ENCODE results near the gene ABCD4. TPM values are rescaled to one million over a fixed set of nuclear protein-coding genes. Genes with fewer than 3 reads are reported as not detected.
"Not testable (repeated sequence)": the region's sequence is repeated elsewhere in the genome, so short reads cannot be mapped to it uniquely, and the experiment has no call there.

ABCD4 gene
- total and polyA plus RNA-seq, 2 donors = 30.6 to 36.0 TPM

DNA sequence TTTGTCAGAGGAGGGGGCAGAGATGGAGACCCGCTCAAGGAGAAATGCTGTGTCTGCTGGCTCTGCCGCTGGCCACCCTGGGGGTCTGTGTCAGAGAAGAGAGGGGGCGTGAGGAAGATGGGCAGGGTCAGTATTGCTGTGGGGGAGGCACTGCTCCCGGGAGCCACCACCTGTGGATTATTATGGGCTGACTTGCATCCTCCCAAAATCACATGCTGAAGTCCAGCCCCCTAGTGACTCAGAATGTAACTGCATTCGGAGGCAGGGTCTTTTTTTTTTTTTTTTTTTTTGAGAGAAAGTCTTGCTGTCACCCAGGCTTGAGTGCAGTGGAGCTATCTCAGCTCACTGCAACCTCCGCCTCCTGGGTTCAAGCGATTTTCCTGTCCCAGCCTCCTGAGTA, 12.3 kb downstream of the ABCD4 start:
- Histone ChIP-seq H3K4me3 (ENCODE audit: low read depth, low read length) (no peak overlapping the region), H3K4me1 (ENCODE audit: insufficient read depth) (no peaks in the 10 kb centered on the region), H3K36me3 (ENCODE audit: insufficient read depth) (peaks cover 7% of the 10 kb centered on the region), H3K27ac (ENCODE audit: low read depth) (no peak overlapping the region)
- WGBS = 74% methylated on average over 7 of the region's 7 CpGs
- DNase-seq (ENCODE audit: extremely low spot score) = no peak

- no peak for DNase-seq (ENCODE audit: extremely low spot score)
- H3K36me3 ChIP-seq (ENCODE audit: insufficient read depth) = peaks cover 7% of the 10 kb centered on the region
- H3K4me3 ChIP-seq (ENCODE audit: low read depth, low read length) = no peak overlapping the region
- H3K27ac ChIP-seq (ENCODE audit: low read depth) = no peak overlapping the region
- WGBS = 81% methylated on average over 5 of the region's 5 CpGs
- no peaks in the 10 kb centered on the region for H3K4me1 ChIP-seq (ENCODE audit: insufficient read depth)
Measured at GRCh38 chr14:74289801-74290200, 12.9 kb downstream of the ABCD4 start.

DNA sequence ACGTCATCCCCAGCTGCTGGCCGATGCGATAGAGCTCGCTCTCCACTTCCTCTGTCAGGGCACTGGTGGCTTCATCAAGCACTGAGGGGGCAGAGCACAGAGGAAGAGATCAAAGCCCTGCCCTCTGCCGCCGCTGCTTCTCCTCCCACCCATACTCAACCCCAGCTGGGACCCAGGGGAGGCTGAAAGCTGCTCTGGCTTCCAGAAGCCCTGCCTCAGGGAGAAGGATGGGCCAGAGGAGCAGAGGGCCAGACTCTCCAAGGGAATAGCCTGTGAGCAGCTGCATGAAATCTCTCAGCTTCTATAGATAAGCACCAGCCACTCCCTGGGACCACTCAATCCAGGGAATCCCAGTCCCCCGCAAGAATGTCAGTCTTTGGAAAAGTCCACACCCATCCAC, 16.0 kb downstream of the ABCD4 start:
- Histone ChIP-seq H3K4me3 (ENCODE audit: low read depth, low read length) (no peak overlapping the region), H3K27ac (ENCODE audit: low read depth) (no peak overlapping the region), H3K4me1 (ENCODE audit: insufficient read depth) (no peaks in the 10 kb centered on the region), H3K36me3 (ENCODE audit: insufficient read depth) (peaks cover 3% of the 10 kb centered on the region)
- WGBS = 90% methylated on average over 7 of the region's 7 CpGs
- DNase-seq (ENCODE audit: extremely low spot score) = no peak

DNA sequence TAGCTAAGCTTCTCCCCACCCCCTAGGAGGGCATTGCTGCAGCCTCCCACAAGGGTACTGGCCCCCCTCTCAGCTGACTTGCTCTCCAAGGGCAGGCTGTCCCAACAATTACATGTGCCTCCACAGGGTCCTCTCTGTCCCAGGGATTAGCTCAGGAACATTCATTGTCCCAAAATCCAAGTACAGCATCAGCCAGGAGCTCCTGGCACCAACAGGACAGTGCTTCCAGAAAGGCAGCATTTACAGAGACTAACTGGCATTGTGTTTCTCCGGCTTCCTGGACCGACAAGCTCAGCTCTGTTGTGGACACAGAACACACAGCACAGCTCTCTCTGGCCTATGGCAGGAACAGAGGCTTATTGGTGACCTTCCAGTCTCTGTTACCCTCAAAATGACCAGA, 21.7 kb downstream of the ABCD4 start:
- WGBS = 97% methylated on average over 2 of the region's 2 CpGs
- no peaks in the 10 kb centered on the region for H3K36me3 ChIP-seq (ENCODE audit: insufficient read depth)
- no peak overlapping the region for H3K27ac ChIP-seq (ENCODE audit: low read depth)
- no peak for DNase-seq (ENCODE audit: extremely low spot score)
- no peak overlapping the region for H3K4me3 ChIP-seq (ENCODE audit: low read depth, low read length)
- H3K4me1 ChIP-seq (ENCODE audit: insufficient read depth) = no peaks in the 10 kb centered on the region

DNA sequence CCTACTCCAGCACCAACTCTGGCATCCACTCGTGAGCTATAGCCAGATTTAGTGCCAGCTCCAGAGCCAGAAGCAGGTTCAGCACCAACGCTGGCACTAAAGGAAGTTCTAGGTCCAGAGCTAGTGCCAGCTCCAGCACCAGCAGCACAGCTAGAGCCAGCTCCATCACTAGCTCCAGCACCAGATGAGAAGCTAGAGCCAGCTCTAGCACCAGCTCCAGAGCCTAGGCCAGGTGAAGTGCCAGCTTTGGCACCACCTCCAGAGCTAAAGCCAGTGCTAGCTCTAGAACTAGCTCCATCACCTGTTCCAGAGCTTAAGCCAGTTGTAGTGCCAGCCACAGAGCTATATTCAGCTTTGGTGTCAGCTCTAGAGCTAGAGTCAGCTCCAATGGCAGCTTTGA, 24.7 kb downstream of the ABCD4 start:
- no peak for DNase-seq (ENCODE audit: extremely low spot score)
- no peaks in the 10 kb centered on the region for H3K36me3 ChIP-seq (ENCODE audit: insufficient read depth)
- no peak overlapping the region for H3K27ac ChIP-seq (ENCODE audit: low read depth)
- no peaks in the 10 kb centered on the region for H3K4me1 ChIP-seq (ENCODE audit: insufficient read depth)
- no peak overlapping the region for H3K4me3 ChIP-seq (ENCODE audit: low read depth, low read length)
- WGBS = 85% methylated on average over 2 of the region's 2 CpGs

- H3K4me3 ChIP-seq (ENCODE audit: low read depth, low read length) = no peak overlapping the region
- 54% methylated on average over 6 of the region's 6 CpGs for whole genome bisulfite sequencing
- DNase-seq (ENCODE audit: extremely low spot score) = no peak
- no peaks in the 10 kb centered on the region for H3K36me3 ChIP-seq (ENCODE audit: insufficient read depth)
- H3K27ac ChIP-seq (ENCODE audit: low read depth) = no peak overlapping the region
- H3K4me1 ChIP-seq (ENCODE audit: insufficient read depth) = no peaks in the 10 kb centered on the region
Measured at GRCh38 chr14:74275241-74275841, 27.4 kb downstream of the ABCD4 start.

DNA sequence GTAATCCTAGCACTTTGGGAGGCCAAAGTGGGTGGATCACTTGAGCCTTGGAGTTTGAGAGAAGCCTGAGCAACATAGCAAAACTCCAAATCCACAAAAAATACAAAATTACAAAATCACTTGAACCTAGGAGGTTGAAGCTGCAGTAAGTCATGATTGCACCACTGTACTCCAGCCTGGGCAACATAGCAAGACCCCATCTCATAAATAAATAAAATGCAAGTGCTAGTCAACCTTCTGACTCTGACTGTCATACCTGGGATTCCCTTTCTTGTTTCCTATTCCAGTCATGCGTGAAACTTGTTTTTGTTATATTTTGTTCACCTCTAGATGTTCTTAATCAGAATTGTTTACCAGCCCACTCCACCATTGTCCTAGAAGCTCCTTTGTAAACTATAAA, 31.4 kb downstream of the ABCD4 start:
- Histone ChIP-seq H3K4me3 (ENCODE audit: low read depth, low read length) (no peak overlapping the region), H3K27ac (ENCODE audit: low read depth) (no peak overlapping the region), H3K4me1 (ENCODE audit: insufficient read depth) (no peaks in the 10 kb centered on the region), H3K36me3 (ENCODE audit: insufficient read depth) (no peaks in the 10 kb centered on the region)
- DNase-seq (ENCODE audit: extremely low spot score) = no peak
- 43% methylated on average over 1 of the region's 1 CpG for WGBS

- not testable (repeated sequence) for H3K4me1 ChIP-seq (ENCODE audit: insufficient read depth); DNase-seq (ENCODE audit: extremely low spot score)
Measured at GRCh38 chr14:74270382-74271177, 32.2 kb downstream of the ABCD4 start.

GRCh38 chr14:74267588-74267987, 35.1 kb downstream of the ABCD4 start:
- H3K36me3 ChIP-seq (ENCODE audit: insufficient read depth) = no peaks in the 10 kb centered on the region
- no peak overlapping the region for H3K27ac ChIP-seq (ENCODE audit: low read depth)
- H3K4me3 ChIP-seq (ENCODE audit: low read depth, low read length) = no peak overlapping the region
- no peaks in the 10 kb centered on the region for H3K4me1 ChIP-seq (ENCODE audit: insufficient read depth)
- no peak for DNase-seq (ENCODE audit: extremely low spot score)
- WGBS = 60% methylated on average over 3 of the region's 3 CpGs

More at GRCh38 chr14:74270382-74271177, 32.2 kb downstream of the ABCD4 start:
- H3K4me3 ChIP-seq (ENCODE audit: low read depth, low read length); H3K27ac ChIP-seq (ENCODE audit: low read depth); H3K36me3 ChIP-seq (ENCODE audit: insufficient read depth): not testable (repeated sequence)
- 63% methylated on average over 14 of the region's 14 CpGs for WGBS

DNA sequence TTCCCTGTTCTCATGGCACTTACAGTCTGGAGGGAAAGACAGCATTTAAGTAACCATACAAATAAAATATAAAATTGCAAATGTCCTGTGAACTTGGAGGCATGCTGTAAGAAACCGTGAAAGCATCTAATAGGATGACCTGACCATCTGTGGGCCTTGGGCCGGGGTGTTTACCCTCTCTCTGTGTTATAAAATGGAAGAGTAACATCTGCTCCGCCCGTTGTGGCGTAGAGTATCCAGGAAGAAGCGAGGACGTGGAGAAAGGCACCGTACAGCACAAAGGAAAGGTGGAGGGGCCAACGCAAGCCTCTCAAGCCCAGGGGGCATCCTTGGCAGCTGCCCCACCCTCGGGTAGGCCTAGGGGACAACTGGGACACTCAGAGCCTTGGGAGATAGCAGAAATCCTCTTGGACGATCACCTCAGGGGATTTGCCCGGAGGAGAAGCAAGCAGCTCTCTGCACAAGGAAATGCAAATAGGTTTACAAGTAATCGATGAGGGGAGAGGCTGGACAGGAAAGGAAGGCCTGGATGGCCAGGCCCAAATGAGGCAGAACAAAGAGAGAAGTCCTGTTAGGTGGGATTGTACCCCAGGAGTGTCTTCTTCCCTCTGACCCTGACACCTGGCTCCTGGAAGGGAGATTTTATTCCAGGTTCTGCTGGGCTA, 37.3 kb downstream of the ABCD4 start:
- 51% methylated on average over 13 of the region's 13 CpGs for WGBS
- H3K36me3 ChIP-seq (ENCODE audit: insufficient read depth) = no peaks in the 10 kb centered on the region
- no peak overlapping the region for H3K4me3 ChIP-seq (ENCODE audit: low read depth, low read length)
- no peaks in the 10 kb centered on the region for H3K4me1 ChIP-seq (ENCODE audit: insufficient read depth)
- DNase-seq (ENCODE audit: extremely low spot score) = no peak
- no peak overlapping the region for H3K27ac ChIP-seq (ENCODE audit: low read depth)

- H3K27ac ChIP-seq (ENCODE audit: low read depth) = no peak overlapping the region
- no peaks in the 10 kb centered on the region for H3K36me3 ChIP-seq (ENCODE audit: insufficient read depth)
- WGBS = 47% methylated on average over 5 of the region's 5 CpGs
- DNase-seq (ENCODE audit: extremely low spot score) = no peak
- H3K4me1 ChIP-seq (ENCODE audit: insufficient read depth) = no peaks in the 10 kb centered on the region
- no peak overlapping the region for H3K4me3 ChIP-seq (ENCODE audit: low read depth, low read length)
Measured at GRCh38 chr14:74263921-74264320, 38.8 kb downstream of the ABCD4 start.

- DNase-seq (ENCODE audit: extremely low spot score) = no peak
Measured at GRCh38 chr14:74263181-74263580, 39.6 kb downstream of the ABCD4 start.

DNA sequence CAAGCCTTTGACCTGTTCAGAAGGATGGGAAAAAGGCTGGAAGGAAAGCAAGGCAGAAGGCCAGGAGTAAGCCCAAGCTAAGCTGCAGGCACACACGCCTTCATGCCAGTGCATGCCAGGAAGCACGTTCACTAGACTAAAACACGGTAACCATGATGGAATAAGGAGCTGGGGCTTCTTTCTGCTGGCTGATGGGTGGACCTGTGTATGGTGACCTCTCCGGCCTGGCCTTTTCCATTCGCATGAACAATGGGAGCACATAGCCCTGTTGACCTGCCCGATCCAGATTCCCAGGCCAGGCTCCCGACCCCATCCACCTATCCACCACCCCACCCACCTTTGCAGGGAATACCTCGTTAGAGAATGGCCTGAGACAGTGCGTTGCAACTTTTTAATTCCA, 40.7 kb downstream of the ABCD4 start:
- no peak for DNase-seq (ENCODE audit: extremely low spot score)
- Histone ChIP-seq H3K4me3 (ENCODE audit: low read depth, low read length) (no peak overlapping the region), H3K27ac (ENCODE audit: low read depth) (no peak overlapping the region), H3K36me3 (ENCODE audit: insufficient read depth) (no peaks in the 10 kb centered on the region), H3K4me1 (ENCODE audit: insufficient read depth) (no peaks in the 10 kb centered on the region)
- WGBS = 95% methylated on average over 9 of the region's 9 CpGs

More at GRCh38 chr14:74263181-74263580, 39.6 kb downstream of the ABCD4 start:
- 73% methylated on average over 9 of the region's 9 CpGs for WGBS
- Histone ChIP-seq H3K4me3 (ENCODE audit: low read depth, low read length) (no peak overlapping the region), H3K4me1 (ENCODE audit: insufficient read depth) (no peaks in the 10 kb centered on the region), H3K27ac (ENCODE audit: low read depth) (no peak overlapping the region), H3K36me3 (ENCODE audit: insufficient read depth) (no peaks in the 10 kb centered on the region)

- DNase-seq (ENCODE audit: extremely low spot score) = no peak
- WGBS = 80% methylated on average over 4 of the region's 4 CpGs
- no peaks in the 10 kb centered on the region for H3K36me3 ChIP-seq (ENCODE audit: insufficient read depth)
- no peak overlapping the region for H3K4me3 ChIP-seq (ENCODE audit: low read depth, low read length)
- no peaks in the 10 kb centered on the region for H3K4me1 ChIP-seq (ENCODE audit: insufficient read depth)
- H3K27ac ChIP-seq (ENCODE audit: low read depth) = no peak overlapping the region
Measured at GRCh38 chr14:74261288-74261687, 41.4 kb downstream of the ABCD4 start.

Measured in urinary bladder (tissue), 4 donors.